ENCODE data around the gene TUBGCP3.

- TF ChIP-seq CTCF (IDR thresholded peaks at IDR 0.05): no peak
- TF ChIP-seq POLR2AphosphoS5 (IDR thresholded peaks at IDR 0.05): no peak
- no peak for TF ChIP-seq POLR2A (IDR thresholded peaks at IDR 0.05)
- TF ChIP-seq EP300 (IDR thresholded peaks at IDR 0.05): no peak
Observed at GRCh38 chr13:112506046-112506445, 81.9 kb downstream of the TUBGCP3 start.
